MM.1S (cell line): ENCODE measurements around the gene LCN15.

Experiments
- DNase-seq: peaks from one replicate; pipeline ENCODE4 v3.0.0-alpha.2; 2015
- H2AFZ ChIP-seq: fragments of 300-600 bp; sonication (generic); 2 replicates; pipeline ENCODE4 v1.6.0; 2016; ENCODE audit warnings: antibody characterized with exemption, low read length
- H3F3A ChIP-seq: fragments of 300-600 bp; sonication (generic); 2 replicates; pipeline ENCODE4 v1.6.1; 2016; ENCODE audit warnings: mild to moderate bottlenecking, antibody characterized with exemption, low read length, moderate library complexity, mixed read lengths; ENCODE audit not compliant: insufficient read depth
- H3K27ac ChIP-seq: fragments of 300-600 bp; sonication (generic); 2 replicates; pipeline ENCODE4 v1.5.1; 2016; ENCODE audit warnings: mild to moderate bottlenecking, low read length
- H3K27me3 ChIP-seq: fragments of 300-600 bp; sonication (generic); replicated peaks from 2 replicates; pipeline ENCODE4 v1.6.0; 2016; ENCODE audit warnings: low read length; ENCODE audit not compliant: insufficient read depth
- H3K36me3 ChIP-seq: fragments of 300-600 bp; sonication (generic); replicated peaks from 2 replicates; pipeline ENCODE4 v1.6.1; 2016; ENCODE audit warnings: mild to moderate bottlenecking, low read length, mixed read lengths; ENCODE audit not compliant: insufficient read depth
- H3K4me1 ChIP-seq: fragments of 300-600 bp; sonication (generic); 2 replicates; pipeline ENCODE4 v1.6.1; 2016; ENCODE audit warnings: low read length, mixed read lengths
- H3K4me2 ChIP-seq: fragments of 300-600 bp; sonication (generic); 2 replicates; pipeline ENCODE4 v1.6.0; 2016; ENCODE audit warnings: low read depth, low read length
- H3K4me3 ChIP-seq: fragments of 300-600 bp; sonication (generic); 2 replicates; pipeline ENCODE4 v1.5.1; 2016; ENCODE audit warnings: low read length, mixed read lengths
- H3K79me2 ChIP-seq: fragments of 300-600 bp; sonication (generic); 2 replicates; pipeline ENCODE4 v1.6.1; 2016; ENCODE audit warnings: mixed run types, low read length, mixed read lengths
- H3K9ac ChIP-seq: fragments of 300-600 bp; sonication (generic); 2 replicates; pipeline ENCODE4 v1.6.1; 2016; ENCODE audit warnings: low read length, mixed read lengths
- H3K9me2 ChIP-seq: fragments of 300-600 bp; sonication (generic); replicated peaks from 2 replicates; pipeline ENCODE4 v1.6.1; 2016; ENCODE audit warnings: mild to moderate bottlenecking, low read length, mixed read lengths; ENCODE audit not compliant: insufficient read depth
- H3K9me3 ChIP-seq: fragments of 300-600 bp; sonication (generic); replicated peaks from 2 replicates; pipeline ENCODE4 v1.6.1; 2016; ENCODE audit warnings: mild to moderate bottlenecking, low read length, mixed read lengths; ENCODE audit not compliant: insufficient read depth
- H4K20me1 ChIP-seq: fragments of 300-600 bp; sonication (generic); 2 replicates; pipeline ENCODE4 v1.6.1; 2016; ENCODE audit warnings: mild to moderate bottlenecking, low read length, moderate library complexity, mixed read lengths; ENCODE audit not compliant: insufficient read depth
- EZH2 ChIP-seq: fragments of 300-600 bp; sonication (generic); optimal IDR thresholded peaks from 2 replicates; pipeline ENCODE3; 2017; ENCODE audit warnings: low read depth, mild to moderate bottlenecking, antibody characterized with exemption, low read length, mixed read lengths
- EZH2phosphoT487 ChIP-seq: fragments of 300-600 bp; sonication (generic); IDR thresholded peaks from 2 replicates; pipeline ENCODE4 v1.6.1; 2018; ENCODE audit warnings: antibody characterized with exemption, low read length
- TF ChIP-seq, protein P1 (sequence below): fragments of 300-600 bp; sonication (generic); IDR thresholded peaks from 2 replicates; pipeline ENCODE4 v1.5.1; 2016; ENCODE audit warnings: antibody characterized with exemption, low read length, mixed read lengths

The LCN15 gene

DNA sequence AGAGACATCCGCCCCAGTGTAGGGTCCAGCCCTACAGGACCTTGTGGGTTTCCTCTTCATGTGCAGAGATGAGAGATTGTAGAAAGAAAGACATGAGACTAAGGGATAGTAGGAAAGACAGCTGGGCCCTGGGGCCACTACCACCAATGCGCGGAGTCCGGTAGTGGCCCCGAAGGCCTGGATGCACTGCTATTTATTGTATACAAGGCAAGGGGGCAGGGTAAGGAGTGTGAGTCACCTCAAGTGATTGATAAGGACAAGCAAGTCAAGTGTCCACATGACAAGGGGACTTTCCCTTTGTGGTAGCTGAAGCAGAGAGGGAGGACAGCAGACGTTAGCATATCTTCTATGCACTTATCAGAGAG is 20.7 kb upstream of the LCN15 start:
- H3K4me2 ChIP-seq: no peak overlapping the region
- H2AFZ ChIP-seq: no peak overlapping the region
- H3K4me3 ChIP-seq: no peak overlapping the region
- peaks cover 43% of the 10 kb centered on the region for H3K27me3 ChIP-seq
- H3K4me1 ChIP-seq: no peaks in the 10 kb centered on the region; the same call in 1 of the 2 replicates
- peak; percentile 66 for DNase-seq
- no peaks in the 10 kb centered on the region for H3K9me3 ChIP-seq
- H3K9ac ChIP-seq: no peak overlapping the region
- H3F3A ChIP-seq: no peaks in the 10 kb centered on the region
- H3K9me2 ChIP-seq: no peaks in the 10 kb centered on the region
- H3K36me3 ChIP-seq: no peaks in the 10 kb centered on the region
- TF ChIP-seq EZH2phosphoT487 (no peak), EZH2 (no peak)
- TF ChIP-seq, protein P1, sequence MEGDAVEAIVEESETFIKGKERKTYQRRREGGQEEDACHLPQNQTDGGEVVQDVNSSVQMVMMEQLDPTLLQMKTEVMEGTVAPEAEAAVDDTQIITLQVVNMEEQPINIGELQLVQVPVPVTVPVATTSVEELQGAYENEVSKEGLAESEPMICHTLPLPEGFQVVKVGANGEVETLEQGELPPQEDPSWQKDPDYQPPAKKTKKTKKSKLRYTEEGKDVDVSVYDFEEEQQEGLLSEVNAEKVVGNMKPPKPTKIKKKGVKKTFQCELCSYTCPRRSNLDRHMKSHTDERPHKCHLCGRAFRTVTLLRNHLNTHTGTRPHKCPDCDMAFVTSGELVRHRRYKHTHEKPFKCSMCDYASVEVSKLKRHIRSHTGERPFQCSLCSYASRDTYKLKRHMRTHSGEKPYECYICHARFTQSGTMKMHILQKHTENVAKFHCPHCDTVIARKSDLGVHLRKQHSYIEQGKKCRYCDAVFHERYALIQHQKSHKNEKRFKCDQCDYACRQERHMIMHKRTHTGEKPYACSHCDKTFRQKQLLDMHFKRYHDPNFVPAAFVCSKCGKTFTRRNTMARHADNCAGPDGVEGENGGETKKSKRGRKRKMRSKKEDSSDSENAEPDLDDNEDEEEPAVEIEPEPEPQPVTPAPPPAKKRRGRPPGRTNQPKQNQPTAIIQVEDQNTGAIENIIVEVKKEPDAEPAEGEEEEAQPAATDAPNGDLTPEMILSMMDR: no peak
- H3K27ac ChIP-seq: no peak overlapping the region
- H4K20me1 ChIP-seq: no peaks in the 10 kb centered on the region
- H3K79me2 ChIP-seq: no peaks in the 10 kb centered on the region

DNA sequence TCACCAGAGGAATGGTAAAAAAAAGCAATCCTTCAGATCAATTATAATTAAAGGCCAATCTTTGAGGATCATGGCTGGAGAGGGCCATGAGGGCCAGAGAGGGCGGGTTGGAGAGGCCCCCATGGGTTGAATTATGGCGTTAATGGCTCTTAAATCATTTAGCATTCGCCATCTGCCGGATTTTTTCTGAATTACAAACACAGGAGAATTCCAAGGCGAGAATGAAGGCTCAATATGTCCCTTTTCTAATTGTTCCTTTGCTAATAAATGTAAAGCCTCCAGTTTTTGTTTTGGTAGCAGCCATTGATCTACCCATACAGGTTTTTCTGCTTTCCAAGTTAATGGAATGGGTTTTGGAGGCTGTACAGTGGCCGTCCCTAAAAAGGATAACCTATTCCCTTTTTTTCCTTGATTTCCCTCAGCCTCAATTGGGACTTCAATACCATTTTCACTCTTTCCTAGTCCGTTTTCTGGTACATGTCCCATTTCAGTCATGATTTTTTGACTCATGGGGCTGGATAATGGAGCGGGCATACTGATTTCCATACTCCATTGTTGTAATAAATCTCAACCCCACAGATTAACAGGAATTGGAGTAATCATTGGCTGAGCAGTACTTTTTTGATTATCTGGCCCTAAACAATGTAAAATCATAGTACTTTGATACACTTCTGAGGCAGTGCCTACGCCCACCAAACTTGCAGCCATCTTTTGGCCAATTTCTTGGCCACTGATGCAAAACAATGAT is 20.1 kb upstream of the LCN15 start:
- Histone ChIP-seq H3K9me3 (no peaks in the 10 kb centered on the region), H3F3A (no peaks in the 10 kb centered on the region), H3K27me3 (peaks cover 48% of the 10 kb centered on the region), H3K79me2 (no peaks in the 10 kb centered on the region), H4K20me1 (no peaks in the 10 kb centered on the region), H3K4me3 (no peak overlapping the region), H3K27ac (no peak overlapping the region), H3K4me1 (no peaks in the 10 kb centered on the region; the same call in 1 of the 2 replicates), H3K9ac (no peak overlapping the region), H3K36me3 (no peaks in the 10 kb centered on the region), H2AFZ (no peak overlapping the region), H3K9me2 (no peaks in the 10 kb centered on the region), H3K4me2 (no peak overlapping the region)
- TF ChIP-seq, protein P1: peak; percentile 46
- no peak for TF ChIP-seq EZH2
- DNase-seq: peak; percentile 57

DNA sequence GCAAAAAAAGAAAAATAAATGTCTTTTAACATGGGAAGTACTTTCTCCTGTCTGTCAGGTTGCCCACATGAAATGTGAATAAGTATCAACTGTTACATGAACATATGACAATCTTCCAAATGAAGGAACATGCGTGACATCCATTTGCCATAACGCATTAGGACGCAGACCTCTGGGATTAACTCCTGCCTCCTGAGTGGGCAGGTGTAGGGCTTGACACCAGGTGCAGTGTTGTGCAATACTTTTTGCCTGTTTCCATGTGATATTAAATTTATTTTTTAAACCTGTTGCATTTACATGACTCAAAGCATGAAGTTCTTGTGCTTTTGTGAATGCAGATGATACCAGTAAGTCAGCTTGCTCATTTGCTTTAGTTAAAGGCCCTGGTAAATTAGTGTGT is 18.1 kb upstream of the LCN15 start:
- H3K4me1 ChIP-seq: no peaks in the 10 kb centered on the region; the same call in 1 of the 2 replicates
- H3K27me3 ChIP-seq: peaks cover 68% of the 10 kb centered on the region
- no peaks in the 10 kb centered on the region for H4K20me1 ChIP-seq
- H2AFZ ChIP-seq: no peak overlapping the region
- H3K9me3 ChIP-seq: no peaks in the 10 kb centered on the region
- no peaks in the 10 kb centered on the region for H3F3A ChIP-seq
- no peak for DNase-seq
- no peaks in the 10 kb centered on the region for H3K36me3 ChIP-seq
- no peak overlapping the region for H3K4me3 ChIP-seq
- no peaks in the 10 kb centered on the region for H3K9me2 ChIP-seq
- no peak overlapping the region for H3K27ac ChIP-seq
- no peaks in the 10 kb centered on the region for H3K79me2 ChIP-seq
- TF ChIP-seq, protein P1: no peak
- TF ChIP-seq EZH2phosphoT487 (no peak), EZH2 (no peak)
- H3K9ac ChIP-seq: no peak overlapping the region
- no peak overlapping the region for H3K4me2 ChIP-seq
